ENCODE data around the gene BEND4.
"Not testable (repeated sequence)": the region's sequence is repeated elsewhere in the genome, so short reads cannot be mapped to it uniquely, and the experiment has no call there.

Gene BEND4

GRCh38 chr4:42152507-42153504, at the start of gene BEND4:
Gene BEND4 (minus strand): TSS chr4:42152655. CDS start chr4:42152143, 512 bp downstream.
- Mint-ChIP-seq H3K27me3 (ENCODE audit: low read depth) (peaks cover 59% of the 10 kb centered on the region), H3K4me3 (peak within 1 kb of the TSS; percentile 41), H3K4me1 (ENCODE audit: low read depth) (peaks cover 6% of the 10 kb centered on the region), H3K9me3 (no peaks in the 10 kb centered on the region), H3K36me3 (ENCODE audit: low read depth) (peaks cover 4% of the 10 kb centered on the region), H3K27ac (peak within 1 kb of the TSS; percentile 16)

DNA sequence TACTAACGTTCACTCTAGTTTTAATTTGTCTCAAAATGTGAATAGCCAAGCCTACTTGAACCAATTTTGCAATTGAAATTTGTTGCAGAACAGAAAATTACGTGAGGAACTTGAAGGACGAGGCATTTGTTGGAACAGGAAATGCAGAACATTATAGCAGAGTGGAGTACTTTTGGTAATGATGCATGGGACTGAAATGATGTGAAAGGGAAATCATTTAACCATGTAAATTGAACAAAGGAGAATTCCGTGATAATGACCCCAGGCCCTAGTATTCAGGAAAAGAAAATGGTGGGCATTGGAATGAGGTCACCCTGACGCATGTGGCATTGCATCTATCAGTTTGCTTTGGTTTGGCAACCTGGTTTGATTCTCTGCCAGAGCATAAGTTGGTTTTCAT, 44.9 kb upstream of the BEND4 start:
- Mint-ChIP-seq H3K27me3 (ENCODE audit: low read depth) (no peaks in the 10 kb centered on the region), H3K9me3 (no peaks in the 10 kb centered on the region), H3K4me3 (no peak overlapping the region), H3K27ac (no peak overlapping the region), H3K36me3 (ENCODE audit: low read depth) (no peaks in the 10 kb centered on the region), H3K4me1 (ENCODE audit: low read depth) (no peaks in the 10 kb centered on the region)

DNA sequence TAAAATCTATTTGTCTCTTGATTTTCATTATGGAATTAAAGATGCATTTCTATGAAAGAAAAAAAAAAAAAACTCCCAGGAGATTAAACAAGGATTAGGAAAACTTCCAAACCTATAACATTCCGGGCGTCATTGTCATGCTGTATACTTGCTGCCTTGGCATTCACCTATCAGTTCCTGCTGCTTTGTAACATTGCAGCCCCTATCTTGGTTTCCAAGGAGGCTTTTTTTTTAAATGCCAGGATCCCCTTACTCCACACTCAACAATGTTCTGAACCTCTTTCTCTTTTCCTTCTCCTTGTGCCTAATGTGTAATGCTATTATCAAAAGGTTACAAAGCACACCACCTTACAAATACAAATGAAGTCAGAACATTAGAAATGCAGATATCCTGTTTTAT, 20.5 kb upstream of the BEND4 start:
- Mint-ChIP-seq H3K9me3 (no peaks in the 10 kb centered on the region), H3K27me3 (ENCODE audit: low read depth) (no peaks in the 10 kb centered on the region), H3K4me3 (no peak overlapping the region), H3K27ac (no peak overlapping the region), H3K4me1 (ENCODE audit: low read depth) (no peaks in the 10 kb centered on the region), H3K36me3 (ENCODE audit: low read depth) (no peaks in the 10 kb centered on the region)

- H3K36me3 Mint-ChIP-seq (ENCODE audit: low read depth): no peaks in the 10 kb centered on the region
- H3K27me3 Mint-ChIP-seq (ENCODE audit: low read depth): no peaks in the 10 kb centered on the region
- no peaks in the 10 kb centered on the region for H3K9me3 Mint-ChIP-seq
- peaks cover 2% of the 10 kb centered on the region for H3K4me1 Mint-ChIP-seq (ENCODE audit: low read depth)
- H3K27ac Mint-ChIP-seq: no peak overlapping the region
- no peak overlapping the region for H3K4me3 Mint-ChIP-seq
Measured at GRCh38 chr4:42172128-42172790, 19.8 kb upstream of the BEND4 start.

- Mint-ChIP-seq H3K4me1 (ENCODE audit: low read depth) (peaks cover 4% of the 10 kb centered on the region), H3K27me3 (ENCODE audit: low read depth) (no peaks in the 10 kb centered on the region), H3K9me3 (peaks cover 5% of the 10 kb centered on the region), H3K27ac (no peak overlapping the region), H3K4me3 (no peak overlapping the region), H3K36me3 (ENCODE audit: low read depth) (no peaks in the 10 kb centered on the region)
Measured at GRCh38 chr4:42167709-42168108, 15.3 kb upstream of the BEND4 start.

GRCh38 chr4:42166186-42166585, 13.7 kb upstream of the BEND4 start:
- not testable (repeated sequence) for H3K27me3 Mint-ChIP-seq (ENCODE audit: low read depth); H3K4me3 Mint-ChIP-seq

DNA sequence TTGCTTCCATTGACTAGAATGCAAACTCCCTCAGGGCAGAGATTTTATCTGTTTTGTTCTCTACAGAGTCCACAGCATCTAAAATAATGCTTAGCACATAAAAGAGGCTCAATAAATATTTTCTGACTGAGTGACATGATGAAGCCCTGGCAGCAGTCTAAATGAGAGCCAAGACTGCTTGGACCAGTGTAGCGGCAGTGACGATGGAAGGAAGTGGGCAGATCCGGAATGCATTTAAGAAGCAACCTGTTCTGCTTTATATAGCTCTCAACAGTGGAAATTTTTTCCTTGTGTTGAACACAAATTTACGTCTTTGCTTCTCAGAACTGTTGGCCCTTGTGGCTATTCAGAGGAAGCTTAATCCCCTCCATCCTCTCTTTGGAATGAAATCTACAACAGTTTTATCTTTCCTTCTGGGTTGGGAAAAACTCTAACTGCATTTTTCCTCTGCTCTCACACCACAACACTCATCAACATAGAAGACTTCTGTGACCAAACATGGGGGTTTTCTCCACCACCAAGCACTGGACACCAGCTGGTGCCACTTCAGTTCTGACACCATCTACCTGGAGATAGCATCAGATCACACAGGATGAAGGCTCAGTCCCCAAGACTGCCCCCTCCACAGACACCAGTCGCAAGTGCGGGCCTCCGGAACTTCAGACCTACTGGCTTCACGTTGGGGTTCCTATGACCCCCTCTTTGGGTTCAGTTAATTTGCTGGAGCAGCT, 7.0 kb upstream of the BEND4 start:
- H3K4me3 Mint-ChIP-seq: no peak overlapping the region
- H3K36me3 Mint-ChIP-seq (ENCODE audit: low read depth): no peaks in the 10 kb centered on the region
- H3K27ac Mint-ChIP-seq: no peak overlapping the region
- peaks cover 5% of the 10 kb centered on the region for H3K9me3 Mint-ChIP-seq
- no peaks in the 10 kb centered on the region for H3K4me1 Mint-ChIP-seq (ENCODE audit: low read depth)
- peaks cover 18% of the 10 kb centered on the region for H3K27me3 Mint-ChIP-seq (ENCODE audit: low read depth)

More at GRCh38 chr4:42166186-42166585, 13.7 kb upstream of the BEND4 start:
- not testable (repeated sequence) for H3K27ac Mint-ChIP-seq; H3K9me3 Mint-ChIP-seq; H3K36me3 Mint-ChIP-seq (ENCODE audit: low read depth); H3K4me1 Mint-ChIP-seq (ENCODE audit: low read depth)

GRCh38 chr4:42151568-42152506, 618 bp downstream of the BEND4 start:
- H3K4me3 Mint-ChIP-seq: no peak overlapping the region
- H3K36me3 Mint-ChIP-seq (ENCODE audit: low read depth): peaks cover 4% of the 10 kb centered on the region
- no peak overlapping the region for H3K27ac Mint-ChIP-seq
- H3K9me3 Mint-ChIP-seq: no peaks in the 10 kb centered on the region
- peaks cover 61% of the 10 kb centered on the region for H3K27me3 Mint-ChIP-seq (ENCODE audit: low read depth)
- H3K4me1 Mint-ChIP-seq (ENCODE audit: low read depth): peaks cover 6% of the 10 kb centered on the region

GRCh38 chr4:42150653-42151567, 1.5 kb downstream of the BEND4 start:
- peaks cover 6% of the 10 kb centered on the region for H3K4me1 Mint-ChIP-seq (ENCODE audit: low read depth)
- peak overlapping the region; percentile 86 for H3K4me3 Mint-ChIP-seq
- H3K9me3 Mint-ChIP-seq: no peaks in the 10 kb centered on the region
- H3K36me3 Mint-ChIP-seq (ENCODE audit: low read depth): peaks cover 4% of the 10 kb centered on the region
- H3K27me3 Mint-ChIP-seq (ENCODE audit: low read depth): peaks cover 63% of the 10 kb centered on the region
- H3K27ac Mint-ChIP-seq: peak overlapping the region; percentile 73

DNA sequence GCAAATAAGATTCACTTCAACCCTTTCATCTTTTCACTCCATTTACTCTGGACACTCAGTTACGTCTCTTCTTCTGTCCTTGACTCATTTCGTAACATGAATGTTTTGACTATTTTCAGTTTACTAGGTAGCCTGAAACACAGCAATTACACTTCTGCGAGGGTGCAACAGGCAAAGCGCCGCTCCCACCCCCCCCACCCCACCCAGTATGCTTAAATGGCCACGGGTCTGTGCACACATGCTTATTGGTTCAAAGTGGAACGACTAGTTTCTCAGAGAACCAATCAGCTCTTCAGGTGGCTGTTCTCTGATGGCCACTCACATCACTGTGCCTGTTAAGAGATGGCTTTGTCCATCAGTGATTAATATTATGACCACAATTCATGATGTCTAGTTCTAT, 3.5 kb downstream of the BEND4 start:
- Mint-ChIP-seq H3K36me3 (ENCODE audit: low read depth) (peaks cover 4% of the 10 kb centered on the region), H3K9me3 (no peaks in the 10 kb centered on the region), H3K4me3 (no peak overlapping the region), H3K4me1 (ENCODE audit: low read depth) (peaks cover 6% of the 10 kb centered on the region), H3K27ac (no peak overlapping the region), H3K27me3 (ENCODE audit: low read depth) (peaks cover 50% of the 10 kb centered on the region)

DNA sequence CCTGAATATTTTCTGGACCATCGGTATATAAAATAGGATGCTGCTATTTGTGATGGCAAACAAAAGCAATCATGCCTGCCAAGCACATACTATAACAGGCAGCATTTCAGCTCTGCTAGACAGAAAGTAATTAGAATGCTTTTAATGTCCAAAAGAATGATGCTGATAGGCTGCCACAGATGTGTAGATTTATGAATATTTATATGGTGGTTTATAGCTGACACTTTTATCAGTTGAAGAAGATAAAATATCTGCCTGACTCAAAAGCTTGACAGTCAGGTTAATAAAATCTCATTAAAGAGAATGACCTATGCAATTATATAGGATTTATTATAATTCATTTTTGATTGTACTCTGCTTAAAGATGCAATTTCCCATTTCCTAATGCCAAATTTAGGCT, 4.0 kb downstream of the BEND4 start:
- Mint-ChIP-seq H3K4me3 (no peak overlapping the region), H3K36me3 (ENCODE audit: low read depth) (peaks cover 4% of the 10 kb centered on the region), H3K9me3 (no peaks in the 10 kb centered on the region), H3K4me1 (ENCODE audit: low read depth) (peaks cover 6% of the 10 kb centered on the region), H3K27me3 (ENCODE audit: low read depth) (peaks cover 44% of the 10 kb centered on the region), H3K27ac (no peak overlapping the region)

DNA sequence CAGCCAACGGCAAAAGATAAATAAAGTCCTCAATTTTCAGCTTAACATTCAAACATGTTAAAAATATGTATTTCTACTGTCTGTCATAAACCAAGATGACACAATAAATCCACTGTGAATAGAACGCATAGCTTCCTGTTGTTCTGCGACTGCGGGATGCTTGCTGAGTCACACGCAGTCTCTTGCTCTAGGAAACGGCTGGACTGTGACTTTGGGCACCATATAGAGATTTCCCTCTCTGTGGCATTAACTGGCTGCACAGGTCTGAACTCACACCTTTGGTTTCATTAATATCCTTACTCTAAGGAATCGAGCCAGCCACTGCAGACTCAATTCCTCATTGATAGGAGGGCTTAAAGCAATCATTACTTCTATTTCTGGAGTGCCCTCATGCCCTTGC, 8.4 kb downstream of the BEND4 start:
- peaks cover 12% of the 10 kb centered on the region for H3K27me3 Mint-ChIP-seq (ENCODE audit: low read depth)
- H3K9me3 Mint-ChIP-seq: no peaks in the 10 kb centered on the region
- no peaks in the 10 kb centered on the region for H3K36me3 Mint-ChIP-seq (ENCODE audit: low read depth)
- no peaks in the 10 kb centered on the region for H3K4me1 Mint-ChIP-seq (ENCODE audit: low read depth)
- no peak overlapping the region for H3K4me3 Mint-ChIP-seq
- no peak overlapping the region for H3K27ac Mint-ChIP-seq

GRCh38 chr4:42142591-42142990, 9.9 kb downstream of the BEND4 start:
- Mint-ChIP-seq H3K9me3 (no peaks in the 10 kb centered on the region), H3K36me3 (ENCODE audit: low read depth) (no peaks in the 10 kb centered on the region), H3K4me3 (no peak overlapping the region), H3K27me3 (ENCODE audit: low read depth) (peaks cover 12% of the 10 kb centered on the region), H3K4me1 (ENCODE audit: low read depth) (no peaks in the 10 kb centered on the region), H3K27ac (no peak overlapping the region)
